DOHH2 (cell line): ENCODE data around the gene TSPAN12.

Experiments
- EZH2phosphoT487 ChIP-seq: fragments of 200-600 bp; sonication (generic); IDR thresholded peaks from 2 replicates; pipeline ENCODE4 v1.6.1; 2017; ENCODE audit warnings: borderline replicate concordance, mild to moderate bottlenecking, antibody characterized with exemption, low read length, moderate library complexity, mixed read lengths
- TF ChIP-seq, protein P1 (sequence below): fragments of 200-600 bp; sonication (generic); IDR thresholded peaks from one replicate; pipeline ENCODE4 v1.5.1; 2014; ENCODE audit warnings: antibody characterized with exemption, mild to moderate bottlenecking, low read depth, low read length; ENCODE audit not compliant: poor library complexity, severe bottlenecking

DNA sequence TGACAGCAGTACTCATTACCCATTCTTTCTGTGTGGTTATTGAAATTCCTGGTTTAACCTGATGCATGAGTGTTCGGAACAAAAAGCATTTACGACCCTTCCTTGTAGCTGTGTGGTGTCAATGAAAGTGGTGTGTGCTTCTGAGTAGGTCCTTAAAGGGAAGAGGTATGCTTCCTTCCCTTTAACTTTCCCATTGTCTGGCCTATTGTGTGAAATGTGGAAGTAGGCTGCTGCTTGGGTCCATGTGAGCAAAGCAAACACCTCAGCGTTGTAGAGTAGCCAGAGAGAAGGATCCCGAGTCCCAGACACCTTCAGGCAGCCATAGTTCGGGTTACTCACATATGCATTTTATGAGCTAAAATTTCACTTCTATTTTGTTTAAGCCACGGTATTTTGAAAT lies 74.7 kb downstream of the TSPAN12 start:
- TF ChIP-seq, protein P1, sequence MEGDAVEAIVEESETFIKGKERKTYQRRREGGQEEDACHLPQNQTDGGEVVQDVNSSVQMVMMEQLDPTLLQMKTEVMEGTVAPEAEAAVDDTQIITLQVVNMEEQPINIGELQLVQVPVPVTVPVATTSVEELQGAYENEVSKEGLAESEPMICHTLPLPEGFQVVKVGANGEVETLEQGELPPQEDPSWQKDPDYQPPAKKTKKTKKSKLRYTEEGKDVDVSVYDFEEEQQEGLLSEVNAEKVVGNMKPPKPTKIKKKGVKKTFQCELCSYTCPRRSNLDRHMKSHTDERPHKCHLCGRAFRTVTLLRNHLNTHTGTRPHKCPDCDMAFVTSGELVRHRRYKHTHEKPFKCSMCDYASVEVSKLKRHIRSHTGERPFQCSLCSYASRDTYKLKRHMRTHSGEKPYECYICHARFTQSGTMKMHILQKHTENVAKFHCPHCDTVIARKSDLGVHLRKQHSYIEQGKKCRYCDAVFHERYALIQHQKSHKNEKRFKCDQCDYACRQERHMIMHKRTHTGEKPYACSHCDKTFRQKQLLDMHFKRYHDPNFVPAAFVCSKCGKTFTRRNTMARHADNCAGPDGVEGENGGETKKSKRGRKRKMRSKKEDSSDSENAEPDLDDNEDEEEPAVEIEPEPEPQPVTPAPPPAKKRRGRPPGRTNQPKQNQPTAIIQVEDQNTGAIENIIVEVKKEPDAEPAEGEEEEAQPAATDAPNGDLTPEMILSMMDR: no peak
- TF ChIP-seq EZH2phosphoT487: no peak
